GM21447 (cell line): ENCODE data around the gene CPNE1.
A peak's percentile ranks its signal among the peaks of the same experiment; 100 is the strongest.
"Not testable (repeated sequence)": the region's sequence is repeated elsewhere in the genome, so short reads cannot be mapped to it uniquely, and the experiment has no call there.

ENCODE experiments used
- ATAC-seq: cut with Tn5 transposase; IDR thresholded peaks from one replicate; pipeline ENCODE4 v1.9.1; 2021; ENCODE audit not compliant: unreplicated experiment

CPNE1 gene

GRCh38 chr20:35664466-35665206 lies at the start of gene CPNE1, which contains the start of gene RBM12:
Gene CPNE1 (minus strand): TSS chr20:35664900. CDS start chr20:35632923, 31,977 bp downstream.
Gene RBM12 (minus strand): TSS chr20:35664900. CDS start chr20:35655322, 9,578 bp downstream.
- peak; percentile 63 for ATAC-seq

GRCh38 chr20:35714127-35714526 lies 49.4 kb upstream of the CPNE1 start:
- no peak for ATAC-seq

- not testable (repeated sequence) for ATAC-seq
Observed at GRCh38 chr20:35713120-35713519, 48.4 kb upstream of the CPNE1 start.

GRCh38 chr20:35711588-35712209 lies 47.0 kb upstream of the CPNE1 start:
- ATAC-seq, result no peak

- ATAC-seq, result no peak
Observed at GRCh38 chr20:35710884-35711587, 46.3 kb upstream of the CPNE1 start.

GRCh38 chr20:35710039-35710438 lies 45.3 kb upstream of the CPNE1 start:
- no peak for ATAC-seq

GRCh38 chr20:35709259-35709658 lies 44.6 kb upstream of the CPNE1 start:
- no peak for ATAC-seq

GRCh38 chr20:35708502-35708901 lies 43.8 kb upstream of the CPNE1 start:
- ATAC-seq, result no peak

GRCh38 chr20:35706591-35707529 lies 42.2 kb upstream of the CPNE1 start:
- ATAC-seq, result not testable (repeated sequence)

GRCh38 chr20:35705894-35706293 lies 41.2 kb upstream of the CPNE1 start:
- ATAC-seq, result not testable (repeated sequence)

GRCh38 chr20:35704514-35705261 lies 40.0 kb upstream of the CPNE1 start:
- ATAC-seq, result no peak

GRCh38 chr20:35702824-35703695 lies 38.4 kb upstream of the CPNE1 start:
- ATAC-seq, result no peak

- ATAC-seq, result no peak
Observed at GRCh38 chr20:35702051-35702823, 37.5 kb upstream of the CPNE1 start.

GRCh38 chr20:35700625-35701148 lies 36.0 kb upstream of the CPNE1 start:
- no peak for ATAC-seq

- no peak for ATAC-seq
Observed at GRCh38 chr20:35699957-35700624, 35.4 kb upstream of the CPNE1 start.

- peak; percentile 82 for ATAC-seq
Observed at GRCh38 chr20:35699127-35699956, 34.6 kb upstream of the CPNE1 start, which contains the start of the genes NFS1 and ROMO1. Gene NFS1 (minus strand): TSS chr20:35699352. CDS start chr20:35699288, 64 bp downstream. Gene ROMO1 (plus strand): TSS chr20:35699405. CDS start chr20:35699633, 228 bp downstream.
